Measurements from ENCODE around the gene FAM222B. TPM values are rescaled to one million over a fixed set of nuclear protein-coding genes. Genes with fewer than 3 reads are reported as not detected.

Gene FAM222B
- total RNA-seq, 4 donors from 2014 or later: 12.1 to 20.7 (median 17.8) TPM

- Histone ChIP-seq H3K27ac (no peak overlapping the region), H3K4me3 (no peak overlapping the region), H3K9me3 (no peaks in the 10 kb centered on the region), H3K36me3 (peaks cover 39% of the 10 kb centered on the region), H3K4me1 (peaks cover 10% of the 10 kb centered on the region), H3K27me3 (no peaks in the 10 kb centered on the region)
- DNase-seq (ENCODE audit: low spot score in 2 of 2): no peak
- TF ChIP-seq POLR2AphosphoS5 (IDR thresholded peaks at IDR 0.05): no peak
- no peak for TF ChIP-seq CTCF (IDR thresholded peaks at IDR 0.05)
- TF ChIP-seq EP300 (IDR thresholded peaks at IDR 0.05): no peak
- TF ChIP-seq POLR2A (IDR thresholded peaks at IDR 0.05): no peak
- 88% methylated on average over 9 of the region's 12 CpGs for WGBS
Observed at GRCh38 chr17:28887871-28888471, 45.4 kb upstream of the FAM222B start.

DNA sequence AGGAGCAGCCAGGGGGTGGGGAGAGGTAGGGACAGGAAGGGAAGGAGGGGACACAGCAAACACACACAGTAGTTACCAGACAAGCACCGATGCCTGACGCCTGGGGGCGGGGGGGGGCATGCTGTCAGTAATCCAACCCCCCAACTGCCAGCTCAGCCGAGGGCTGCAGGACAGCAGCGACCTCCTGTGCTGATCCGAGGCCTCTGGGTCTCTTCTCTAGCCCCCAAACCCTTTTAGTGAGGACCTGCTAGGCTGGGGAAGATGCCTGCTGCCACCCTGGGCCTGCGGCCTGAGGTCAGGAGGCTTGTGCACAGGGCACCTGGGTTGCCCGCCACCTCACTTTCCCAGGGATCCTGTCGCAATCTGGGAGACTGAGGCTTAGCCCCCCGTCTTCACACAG, 43.4 kb upstream of the FAM222B start:
- Histone ChIP-seq H3K27ac (no peak overlapping the region), H3K9me3 (no peaks in the 10 kb centered on the region), H3K27me3 (no peaks in the 10 kb centered on the region), H3K4me1 (peaks cover 5% of the 10 kb centered on the region), H3K4me3 (no peak overlapping the region), H3K36me3 (peaks cover 59% of the 10 kb centered on the region)
- no CpG with 5 or more reads among the region's 10 CpGs for WGBS
- no peak for DNase-seq (ENCODE audit: low spot score in 2 of 2)
- no peak for TF ChIP-seq CTCF (IDR thresholded peaks at IDR 0.05)
- no peak for TF ChIP-seq POLR2A (IDR thresholded peaks at IDR 0.05)
- TF ChIP-seq EP300 (IDR thresholded peaks at IDR 0.05): no peak
- no peak for TF ChIP-seq POLR2AphosphoS5 (IDR thresholded peaks at IDR 0.05)

DNA sequence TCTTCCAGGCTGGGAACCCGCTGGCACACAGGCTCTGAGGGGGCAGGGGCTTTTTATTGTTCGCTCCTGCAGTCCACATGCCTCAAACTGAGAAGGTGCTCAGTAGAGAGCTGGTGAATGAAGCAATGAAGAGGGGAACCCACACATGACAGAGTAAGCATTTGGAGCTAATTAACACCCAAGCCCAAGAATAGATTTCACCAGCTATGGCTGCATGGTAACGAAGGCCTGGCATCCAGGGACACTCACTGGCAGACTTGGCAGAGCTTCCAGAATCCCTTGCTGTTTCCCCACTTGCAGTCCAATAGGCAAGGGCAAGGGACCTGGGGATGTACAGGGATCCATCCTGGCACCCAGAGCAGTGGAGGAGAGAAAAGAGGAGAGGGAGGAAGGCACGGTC, 42.8 kb upstream of the FAM222B start:
- WGBS: 91% methylated on average over 4 of the region's 4 CpGs
- no peaks in the 10 kb centered on the region for H3K27me3 ChIP-seq
- H3K4me1 ChIP-seq: peaks cover 5% of the 10 kb centered on the region
- TF ChIP-seq POLR2A (IDR thresholded peaks at IDR 0.05): no peak
- TF ChIP-seq EP300 (IDR thresholded peaks at IDR 0.05): no peak
- no peak for TF ChIP-seq POLR2AphosphoS5 (IDR thresholded peaks at IDR 0.05)
- TF ChIP-seq CTCF (IDR thresholded peaks at IDR 0.05): no peak
- H3K9me3 ChIP-seq: no peaks in the 10 kb centered on the region
- H3K4me3 ChIP-seq: no peak overlapping the region
- H3K27ac ChIP-seq: no peak overlapping the region
- no peak for DNase-seq (ENCODE audit: low spot score in 2 of 2)
- peaks cover 65% of the 10 kb centered on the region for H3K36me3 ChIP-seq

DNA sequence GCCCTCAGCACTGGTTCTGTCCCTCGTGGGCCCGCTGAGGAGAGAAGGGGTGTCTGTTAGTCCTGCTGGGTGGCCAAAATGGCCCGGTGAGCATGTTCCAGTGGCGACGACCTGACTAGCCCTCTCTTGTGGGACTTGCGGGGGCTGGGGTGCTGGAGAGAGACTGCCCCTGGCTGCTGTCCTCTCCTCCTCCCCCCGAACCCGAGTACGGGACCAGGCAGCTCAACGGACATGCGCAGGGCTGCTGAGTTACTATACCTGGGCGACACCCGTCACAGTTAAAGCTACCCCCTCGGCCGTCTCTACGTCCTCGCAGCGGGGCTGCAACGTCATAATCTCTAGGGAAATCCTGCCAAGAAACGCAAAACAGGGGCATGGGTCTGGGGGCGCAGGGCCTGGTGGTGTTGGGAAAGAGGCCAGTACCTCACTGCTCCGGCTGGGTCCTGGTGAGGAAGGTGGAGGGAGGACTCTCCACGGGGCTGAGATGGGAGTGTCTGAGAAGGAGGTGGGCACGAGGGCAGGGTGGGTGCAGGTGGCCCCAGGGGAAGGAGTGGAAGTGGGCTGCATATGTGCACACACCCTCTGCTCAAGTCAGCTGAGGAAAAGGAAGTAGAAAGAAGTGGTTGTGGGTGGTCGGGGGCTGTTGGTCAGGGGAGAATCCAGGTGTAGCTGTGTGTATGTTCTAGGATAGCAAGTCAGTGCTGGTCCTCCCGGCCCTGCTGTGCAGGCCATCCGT, 41.5 kb upstream of the FAM222B start:
- peaks cover 77% of the 10 kb centered on the region for H3K36me3 ChIP-seq
- no peak overlapping the region for H3K27ac ChIP-seq
- no peaks in the 10 kb centered on the region for H3K27me3 ChIP-seq
- H3K9me3 ChIP-seq: no peaks in the 10 kb centered on the region
- H3K4me3 ChIP-seq: no peak overlapping the region
- no peak for DNase-seq (ENCODE audit: low spot score in 2 of 2)
- TF ChIP-seq EP300 (IDR thresholded peaks at IDR 0.05) (no peak), POLR2AphosphoS5 (IDR thresholded peaks at IDR 0.05) (no peak), CTCF (IDR thresholded peaks at IDR 0.05) (no peak), POLR2A (IDR thresholded peaks at IDR 0.05) (no peak)
- 83% methylated on average over 21 of the region's 27 CpGs for WGBS
- no peaks in the 10 kb centered on the region for H3K4me1 ChIP-seq

- H3K36me3 ChIP-seq: peaks cover 84% of the 10 kb centered on the region
- TF ChIP-seq CTCF (IDR thresholded peaks at IDR 0.05): no peak
- TF ChIP-seq EP300 (IDR thresholded peaks at IDR 0.05): no peak
- no peak for TF ChIP-seq POLR2AphosphoS5 (IDR thresholded peaks at IDR 0.05)
- TF ChIP-seq POLR2A (IDR thresholded peaks at IDR 0.05): no peak
- no peak overlapping the region for H3K27ac ChIP-seq
- 96% methylated on average over 14 of the region's 18 CpGs for WGBS
- no peaks in the 10 kb centered on the region for H3K27me3 ChIP-seq
- H3K4me1 ChIP-seq: no peaks in the 10 kb centered on the region
- DNase-seq (ENCODE audit: low spot score in 2 of 2): no peak
- H3K4me3 ChIP-seq: no peak overlapping the region
- H3K9me3 ChIP-seq: no peaks in the 10 kb centered on the region
Observed at GRCh38 chr17:28882154-28882895, 39.7 kb upstream of the FAM222B start.

Measured in suprapubic skin (tissue), 4 donors.